GM03348 (cell line): ENCODE measurements around the gene SLAMF1.
"Not testable (repeated sequence)": the region's sequence is repeated elsewhere in the genome, so short reads cannot be mapped to it uniquely, and the experiment has no call there.

Source experiments
- DNase-seq: peaks from one replicate; pipeline ENCODE4 v3.0.0; 2012; ENCODE audit warnings: low spot score

SLAMF1 gene

GRCh38 chr1:160560045-160560705 is 86.7 kb downstream of the SLAMF1 start:
- no peak for DNase-seq

DNA sequence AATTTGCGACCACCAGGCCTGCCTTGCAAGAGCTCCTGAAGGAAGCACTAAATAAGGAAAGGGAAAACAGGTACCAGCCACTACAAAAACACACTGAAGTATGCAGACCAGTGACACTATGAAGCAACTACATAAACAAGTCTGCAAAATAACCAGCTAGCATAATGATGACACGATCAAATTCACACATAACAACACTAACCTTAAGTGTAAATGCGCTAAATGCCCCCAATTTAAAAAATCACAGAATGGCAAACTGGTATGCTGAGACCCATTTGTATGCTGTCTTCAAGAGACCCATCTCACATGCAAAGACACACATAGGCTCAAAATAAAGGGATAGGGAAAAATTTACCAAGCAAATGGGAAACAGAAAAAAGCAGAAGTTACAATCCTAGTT is 87.4 kb downstream of the SLAMF1 start:
- DNase-seq, result not testable (repeated sequence)

- no peak for DNase-seq
Measured at GRCh38 chr1:160558660-160559380, 88.0 kb downstream of the SLAMF1 start.
